ENCODE results near the gene APBB2.

APBB2 gene

GRCh38 chr4:41185614-41186592 lies 28.4 kb downstream of the APBB2 start:
- DNase-seq = no peak

- DNase-seq = no peak
Measured at GRCh38 chr4:41184009-41184408, 30.3 kb downstream of the APBB2 start.

- DNase-seq = no peak
Measured at GRCh38 chr4:41183021-41183553, 31.3 kb downstream of the APBB2 start.

- no peak for DNase-seq
Measured at GRCh38 chr4:41181037-41181436, 33.3 kb downstream of the APBB2 start.

- DNase-seq = no peak
Measured at GRCh38 chr4:41179498-41180195, 34.7 kb downstream of the APBB2 start.

GRCh38 chr4:41178372-41179370 lies 35.7 kb downstream of the APBB2 start:
- no peak for DNase-seq

- DNase-seq = no peak
Measured at GRCh38 chr4:41177016-41177415, 37.3 kb downstream of the APBB2 start.

- DNase-seq = no peak
Measured at GRCh38 chr4:41176340-41176739, 38.0 kb downstream of the APBB2 start.

- DNase-seq = no peak
Measured at GRCh38 chr4:41175794-41176193, 38.5 kb downstream of the APBB2 start.

- DNase-seq = no peak
Measured at GRCh38 chr4:41174444-41174843, 39.9 kb downstream of the APBB2 start.

- peak; percentile 28 for DNase-seq
Measured at GRCh38 chr4:41172786-41173185, 41.6 kb downstream of the APBB2 start.

GRCh38 chr4:41169256-41169800 lies 45.0 kb downstream of the APBB2 start:
- no peak for DNase-seq

GRCh38 chr4:41167191-41167590 lies 47.2 kb downstream of the APBB2 start:
- DNase-seq = no peak

- DNase-seq = no peak
Measured at GRCh38 chr4:41164405-41164804, 49.9 kb downstream of the APBB2 start.

GRCh38 chr4:41161355-41161754 lies 53.0 kb downstream of the APBB2 start:
- no peak for DNase-seq

GRCh38 chr4:41160856-41161255 lies 53.5 kb downstream of the APBB2 start:
- DNase-seq = no peak

GRCh38 chr4:41160012-41160789 lies 54.1 kb downstream of the APBB2 start:
- DNase-seq = no peak

GRCh38 chr4:41158756-41159155 lies 55.6 kb downstream of the APBB2 start:
- no peak for DNase-seq

GRCh38 chr4:41158274-41158673 lies 56.1 kb downstream of the APBB2 start:
- DNase-seq = no peak

GRCh38 chr4:41157009-41157408 lies 57.3 kb downstream of the APBB2 start:
- DNase-seq = no peak

- DNase-seq = no peak
Measured at GRCh38 chr4:41156574-41156973, 57.8 kb downstream of the APBB2 start.
